RCC 7860 (cell line): ENCODE results near the gene CAMSAP1.

Source experiments
- DNase-seq: peaks from one replicate; pipeline ENCODE4 v3.0.0-alpha.2; 2015; ENCODE audit warnings: low spot score
- FAIRE-seq: peaks from 2 replicates; lab custom pipeline; 2012; peaks lifted over from hg19 to GRCh38; lab: Jason Lieb, UNC

CAMSAP1 gene

GRCh38 chr9:135796784-135797485, 110.4 kb downstream of the CAMSAP1 start:
- DNase-seq: no peak
- no peak for FAIRE-seq

- DNase-seq (no peak), FAIRE-seq (no peak)
Measured at GRCh38 chr9:135795391-135795790, 112.0 kb downstream of the CAMSAP1 start.

GRCh38 chr9:135794361-135794885, 112.9 kb downstream of the CAMSAP1 start:
- DNase-seq (no peak), FAIRE-seq (no peak)

GRCh38 chr9:135794057-135794335, 113.3 kb downstream of the CAMSAP1 start:
- DNase-seq (no peak), FAIRE-seq (no peak)

- FAIRE-seq (no peak), DNase-seq (no peak)
Measured at GRCh38 chr9:135793221-135794056, 113.9 kb downstream of the CAMSAP1 start.

- DNase-seq: no peak
- no peak for FAIRE-seq
Measured at GRCh38 chr9:135792268-135793128, 114.8 kb downstream of the CAMSAP1 start.

- DNase-seq (no peak), FAIRE-seq (no peak)
Measured at GRCh38 chr9:135791431-135792267, 115.7 kb downstream of the CAMSAP1 start.

- FAIRE-seq (no peak), DNase-seq (no peak)
Measured at GRCh38 chr9:135790850-135791249, 116.5 kb downstream of the CAMSAP1 start.

GRCh38 chr9:135790356-135790755, 117.0 kb downstream of the CAMSAP1 start:
- DNase-seq: no peak
- FAIRE-seq: no peak

GRCh38 chr9:135789838-135790291, 117.5 kb downstream of the CAMSAP1 start:
- FAIRE-seq (no peak), DNase-seq (no peak)

GRCh38 chr9:135788576-135789300, 118.6 kb downstream of the CAMSAP1 start:
- DNase-seq (no peak), FAIRE-seq (no peak)

- no peak for DNase-seq
- no peak for FAIRE-seq
Measured at GRCh38 chr9:135787776-135788575, 119.4 kb downstream of the CAMSAP1 start.

- DNase-seq: no peak
- FAIRE-seq: no peak
Measured at GRCh38 chr9:135787317-135787716, 120.0 kb downstream of the CAMSAP1 start.

GRCh38 chr9:135786146-135786690, 121.1 kb downstream of the CAMSAP1 start:
- FAIRE-seq: no peak
- no peak for DNase-seq

- no peak for DNase-seq
- FAIRE-seq: no peak
Measured at GRCh38 chr9:135785013-135785575, 122.3 kb downstream of the CAMSAP1 start.

GRCh38 chr9:135783540-135784245, 123.7 kb downstream of the CAMSAP1 start:
- no peak for DNase-seq
- FAIRE-seq: no peak

- DNase-seq (no peak), FAIRE-seq (no peak)
Measured at GRCh38 chr9:135782946-135783345, 124.4 kb downstream of the CAMSAP1 start.

- FAIRE-seq: no peak
- no peak for DNase-seq
Measured at GRCh38 chr9:135780626-135781025, 126.7 kb downstream of the CAMSAP1 start.
